NCI-H2196 (cell line): ENCODE measurements around the gene UQCRFS1.

Source experiments
- DNase-seq: peaks from one replicate; lab custom pipeline; 2025; ENCODE audit not compliant: unreplicated experiment; lab: John Stamatoyannopoulos, UW

UQCRFS1 gene

GRCh38 chr19:29170554-29170953 lies 42.4 kb downstream of the UQCRFS1 start:
- no peak for DNase-seq

DNA sequence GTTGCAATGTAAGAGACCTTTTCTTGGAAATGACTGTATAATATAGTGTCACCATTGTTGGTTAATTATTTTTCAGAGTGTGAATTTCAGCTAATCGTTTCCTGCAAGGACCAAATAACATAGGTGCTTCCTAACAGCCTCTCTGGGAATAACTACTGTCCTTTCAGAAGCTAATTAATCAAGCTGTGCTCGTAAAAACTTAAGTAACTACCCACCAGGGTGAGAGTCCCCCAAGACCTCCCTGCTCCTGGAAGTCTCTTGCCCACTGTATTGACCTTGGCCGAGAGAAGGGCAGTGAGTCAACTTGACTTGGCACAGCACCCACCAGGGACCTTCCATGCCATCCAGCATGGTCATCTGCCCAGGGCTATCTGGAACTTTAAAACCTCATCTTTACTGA lies 50.3 kb downstream of the UQCRFS1 start:
- no peak for DNase-seq

- no peak for DNase-seq
Measured at GRCh38 chr19:29155683-29156082, 57.3 kb downstream of the UQCRFS1 start.
